HEK293T (cell line): ENCODE measurements around the gene NUBPL.

ENCODE experiments used
- ELF4 ChIP-seq: fragments of 450-650 bp; IDR thresholded peaks from 2 replicates; pipeline ENCODE4 v1.6.1; 2017; ENCODE audit warnings: antibody characterized with exemption
- FOXM1 ChIP-seq: fragments of 450-650 bp; IDR thresholded peaks from 2 replicates; pipeline ENCODE4 v1.6.1; 2017; ENCODE audit warnings: mild to moderate bottlenecking, borderline replicate concordance
- HDGF ChIP-seq: fragments of 450-650 bp; IDR thresholded peaks from 2 replicates; pipeline ENCODE4 v1.6.1; 2017; ENCODE audit warnings: antibody characterized with exemption, borderline replicate concordance
- PKNOX1 ChIP-seq: fragments of 450-650 bp; IDR thresholded peaks from 2 replicates; pipeline ENCODE4 v1.6.1; 2016

- no peak for TF ChIP-seq PKNOX1
- no peak for TF ChIP-seq ELF4
- TF ChIP-seq FOXM1 = no peak
- no peak for TF ChIP-seq HDGF
Measured at GRCh38 chr14:31592122-31592521, 30.9 kb downstream of the NUBPL start.
